ACC112 (cell line): ENCODE data around the gene TRERF1.

Experiments used
- H2AFZ ChIP-seq: fragments of 200-600 bp; sonication (generic); one replicate; pipeline ENCODE4 v1.6.0; 2017; ENCODE audit warnings: antibody characterized with exemption, low read length; ENCODE audit not compliant: unreplicated experiment
- H3K27ac ChIP-seq: fragments of 200-600 bp; sonication (generic); 2 replicates; pipeline ENCODE4 v1.5.1; 2014; ENCODE audit warnings: low read depth, mild to moderate bottlenecking, antibody characterized with exemption, low read length, moderate library complexity
- H3K27me3 ChIP-seq: fragments of 200-600 bp; sonication (generic); 2 replicates; pipeline ENCODE4 v1.6.1; 2014; ENCODE audit warnings: mild to moderate bottlenecking, antibody characterized with exemption, low read length, moderate library complexity, mixed read lengths; ENCODE audit not compliant: insufficient read depth
- H3K36me3 ChIP-seq: fragments of 200-600 bp; sonication (generic); 2 replicates; pipeline ENCODE4 v1.6.1; 2016; ENCODE audit warnings: mild to moderate bottlenecking, antibody characterized with exemption, low read length, moderate library complexity, mixed read lengths; ENCODE audit not compliant: insufficient read depth
- H3K4me1 ChIP-seq: fragments of 200-600 bp; sonication (generic); one replicate; pipeline ENCODE4 v1.6.1; 2016; ENCODE audit warnings: low read length, mixed read lengths; ENCODE audit not compliant: insufficient read depth, unreplicated experiment, control insufficient read depth
- H3K4me3 ChIP-seq: fragments of 200-600 bp; sonication (generic); 2 replicates; pipeline ENCODE4 v1.5.1; 2014; ENCODE audit warnings: mild to moderate bottlenecking, low read depth, low read length
- H3K79me2 ChIP-seq: fragments of 200-600 bp; sonication (generic); one replicate; pipeline ENCODE4 v1.6.0; 2016; ENCODE audit warnings: low read length; ENCODE audit not compliant: control insufficient read depth, unreplicated experiment, insufficient read depth

The TRERF1 gene

GRCh38 chr6:42293386-42293977 is 158.2 kb downstream of the TRERF1 start:
- Histone ChIP-seq H3K79me2 (no peaks in the 10 kb centered on the region), H2AFZ (no peak overlapping the region), H3K4me1 (peaks cover 34% of the 10 kb centered on the region), H3K27me3 (no peaks in the 10 kb centered on the region), H3K36me3 (no peaks in the 10 kb centered on the region), H3K4me3 (no peak overlapping the region), H3K27ac (no peak overlapping the region)

- H3K27me3 ChIP-seq, result no peaks in the 10 kb centered on the region
- no peak overlapping the region for H2AFZ ChIP-seq
- H3K27ac ChIP-seq, result peak overlapping the region; percentile 72
- no peaks in the 10 kb centered on the region for H3K36me3 ChIP-seq
- no peak overlapping the region for H3K4me3 ChIP-seq
- no peaks in the 10 kb centered on the region for H3K79me2 ChIP-seq
- peaks cover 34% of the 10 kb centered on the region for H3K4me1 ChIP-seq
These were observed 159.6 kb downstream of the TRERF1 start for GRCh38 chr6:42292004-42292740.

GRCh38 chr6:42287756-42288155 is 164.0 kb downstream of the TRERF1 start:
- Histone ChIP-seq H3K4me1 (peaks cover 11% of the 10 kb centered on the region), H3K4me3 (no peak overlapping the region), H3K27me3 (no peaks in the 10 kb centered on the region), H3K27ac (no peak overlapping the region), H2AFZ (no peak overlapping the region), H3K79me2 (no peaks in the 10 kb centered on the region), H3K36me3 (no peaks in the 10 kb centered on the region)

GRCh38 chr6:42281570-42281969 is 170.2 kb downstream of the TRERF1 start:
- Histone ChIP-seq H3K79me2 (no peaks in the 10 kb centered on the region), H3K36me3 (no peaks in the 10 kb centered on the region), H2AFZ (no peak overlapping the region), H3K27me3 (no peaks in the 10 kb centered on the region), H3K27ac (no peak overlapping the region), H3K4me1 (peaks cover 34% of the 10 kb centered on the region), H3K4me3 (no peak overlapping the region)

GRCh38 chr6:42280966-42281533 is 170.7 kb downstream of the TRERF1 start:
- Histone ChIP-seq H3K4me3 (no peak overlapping the region), H2AFZ (no peak overlapping the region), H3K27me3 (no peaks in the 10 kb centered on the region), H3K4me1 (peaks cover 39% of the 10 kb centered on the region), H3K27ac (no peak overlapping the region), H3K79me2 (no peaks in the 10 kb centered on the region), H3K36me3 (no peaks in the 10 kb centered on the region)

- H3K36me3 ChIP-seq, result no peaks in the 10 kb centered on the region
- H3K79me2 ChIP-seq, result no peaks in the 10 kb centered on the region
- H3K4me1 ChIP-seq, result peaks cover 42% of the 10 kb centered on the region
These were observed 171.6 kb downstream of the TRERF1 start for GRCh38 chr6:42279966-42280629.

GRCh38 chr6:42279144-42279781 is 172.5 kb downstream of the TRERF1 start:
- Histone ChIP-seq H3K27ac (no peak overlapping the region), H3K79me2 (no peaks in the 10 kb centered on the region), H3K4me3 (no peak overlapping the region), H2AFZ (no peak overlapping the region), H3K27me3 (no peaks in the 10 kb centered on the region), H3K36me3 (no peaks in the 10 kb centered on the region), H3K4me1 (peaks cover 42% of the 10 kb centered on the region)

More at GRCh38 chr6:42279966-42280629, 171.6 kb downstream of the TRERF1 start:
- no peak overlapping the region for H3K4me3 ChIP-seq
- H3K27ac ChIP-seq, result no peak overlapping the region
- no peaks in the 10 kb centered on the region for H3K27me3 ChIP-seq
- H2AFZ ChIP-seq, result no peak overlapping the region

- no peak overlapping the region for H3K27ac ChIP-seq
- H3K36me3 ChIP-seq, result no peaks in the 10 kb centered on the region
- H3K27me3 ChIP-seq, result no peaks in the 10 kb centered on the region
- peaks cover 42% of the 10 kb centered on the region for H3K4me1 ChIP-seq
- no peaks in the 10 kb centered on the region for H3K79me2 ChIP-seq
- H3K4me3 ChIP-seq, result no peak overlapping the region
- H2AFZ ChIP-seq, result no peak overlapping the region
These were observed 173.4 kb downstream of the TRERF1 start for GRCh38 chr6:42278131-42278853.

- Histone ChIP-seq H3K36me3 (no peaks in the 10 kb centered on the region), H3K27me3 (no peaks in the 10 kb centered on the region), H3K27ac (no peak overlapping the region), H3K4me3 (no peak overlapping the region), H3K4me1 (peaks cover 42% of the 10 kb centered on the region), H3K79me2 (no peaks in the 10 kb centered on the region), H2AFZ (no peak overlapping the region)
These were observed 175.5 kb downstream of the TRERF1 start for GRCh38 chr6:42276034-42276890.
